ENCODE results near the gene BBX.

Gene BBX
- 137 to 191 reads per million in 2 experiments for total RNA-seq

DNA sequence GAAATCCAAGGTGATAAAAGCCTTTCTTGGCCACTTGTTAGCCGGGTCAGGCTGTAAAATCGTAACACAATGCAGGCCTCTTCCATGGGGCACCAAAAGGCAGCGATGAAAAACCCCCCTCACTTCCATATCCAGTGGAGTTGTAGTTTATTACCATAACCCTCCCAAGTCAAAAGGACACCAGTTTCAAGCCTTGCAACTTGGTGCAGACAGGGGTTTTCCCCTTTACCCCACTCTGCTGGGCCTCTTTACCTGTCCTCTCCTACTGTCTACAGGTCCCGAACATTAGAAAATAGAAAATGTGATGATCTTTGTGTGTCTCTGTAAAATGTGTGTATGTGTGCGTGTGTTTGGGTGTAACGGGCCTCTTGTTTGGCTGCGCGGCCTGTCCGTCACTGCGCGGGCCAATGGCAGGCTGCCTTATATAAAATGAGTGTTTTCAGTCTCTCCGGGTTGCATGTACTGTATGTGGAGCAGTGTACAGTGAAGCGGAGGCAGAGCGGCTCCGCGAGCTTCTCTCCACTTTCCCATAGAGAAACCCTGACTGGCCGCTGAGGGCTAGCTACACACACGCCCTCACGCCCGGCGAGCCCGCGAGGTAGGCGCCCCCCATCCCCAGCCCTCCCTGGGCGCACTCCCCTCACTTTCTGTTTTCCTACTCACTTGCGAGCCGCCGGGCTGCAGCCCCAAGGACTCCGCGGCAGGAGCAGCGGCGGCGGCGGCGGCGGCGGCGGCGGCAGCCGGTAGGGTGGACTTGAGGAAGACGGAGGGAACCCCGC is at the start of gene BBX:
BBX (plus strand) TSS at position 453 of the 779 bp plus-strand sequence. CDS start 187,499 bp downstream, outside the sequence.
- peak; percentile 86 for DNase-seq (ENCODE audit: low read depth)

DNA sequence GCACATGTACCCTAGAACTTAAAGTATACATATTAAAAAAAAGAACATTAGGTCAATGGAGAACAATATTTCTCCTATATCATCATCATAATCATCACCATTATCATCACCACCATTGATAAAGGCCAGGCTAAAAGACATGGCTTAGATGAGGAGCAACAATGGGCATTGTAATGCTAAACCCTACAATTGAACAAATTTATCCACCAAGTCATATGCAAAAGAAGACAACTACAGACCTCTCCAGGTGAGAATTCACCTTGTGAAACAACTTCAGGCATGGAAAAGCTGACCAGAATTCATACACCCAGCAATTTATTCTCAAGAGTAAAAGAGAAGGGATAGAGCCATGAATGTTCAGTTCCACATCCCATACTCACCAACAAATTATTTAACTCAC is 46.3 kb upstream of the BBX start:
- no peak for DNase-seq (ENCODE audit: low read depth)

DNA sequence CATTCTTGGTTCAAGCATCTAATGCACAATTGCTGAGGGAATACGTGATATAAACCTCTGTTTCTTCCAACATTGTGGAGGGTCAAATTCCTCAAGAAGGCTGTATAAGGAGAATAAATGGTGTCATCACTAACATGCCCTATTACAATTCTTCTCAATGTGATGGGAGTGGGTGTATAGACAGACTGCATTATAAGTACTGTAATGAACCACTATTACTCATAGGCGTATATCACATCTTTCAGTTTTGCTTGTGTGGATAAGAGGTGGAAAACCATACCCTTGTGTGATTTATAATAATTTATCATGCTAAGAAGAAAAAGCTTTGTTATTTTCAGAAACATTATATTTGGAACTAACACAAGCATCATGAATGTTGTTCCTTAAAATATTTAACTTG is 35.3 kb upstream of the BBX start:
- DNase-seq (ENCODE audit: low read depth): no peak

DNA sequence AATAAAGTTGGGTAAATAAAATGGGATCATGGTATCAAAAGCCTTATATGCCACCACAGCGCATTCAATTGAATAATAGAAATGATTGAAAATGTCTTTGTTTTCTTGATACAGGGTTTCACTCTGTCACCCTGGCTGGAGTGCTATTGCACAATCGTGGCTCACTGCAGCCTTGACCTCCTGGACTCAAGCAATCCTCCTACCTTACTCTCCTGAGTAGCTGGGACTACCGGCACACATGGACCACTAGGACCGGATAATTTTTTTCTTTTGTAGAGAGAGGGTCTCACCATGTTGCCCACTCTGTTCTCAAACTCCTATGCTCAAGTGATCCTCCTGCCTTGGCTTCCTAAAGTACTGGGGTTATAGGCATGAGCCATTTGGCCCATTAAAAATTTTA is 33.8 kb upstream of the BBX start:
- DNase-seq (ENCODE audit: low read depth): no peak

DNA sequence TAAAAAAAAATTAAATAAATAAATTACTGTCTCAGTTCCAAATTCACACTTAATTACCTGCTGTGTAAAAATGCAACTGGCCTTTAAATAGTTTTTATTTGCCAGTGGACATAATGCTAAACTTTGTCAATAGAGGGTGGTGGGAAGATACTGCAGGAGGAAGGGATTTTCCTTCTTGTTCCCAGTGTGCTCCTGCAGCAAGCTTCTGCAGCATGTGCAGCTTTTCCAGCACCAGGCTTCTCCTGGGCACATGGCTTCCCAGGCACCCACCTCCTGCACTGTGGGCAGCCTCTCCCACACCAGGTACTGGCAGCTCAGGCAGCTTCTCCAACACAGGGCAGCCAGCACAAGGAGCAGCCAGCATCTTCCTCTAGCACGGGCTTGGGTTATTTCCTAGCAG is 29.6 kb upstream of the BBX start:
- no peak for DNase-seq (ENCODE audit: low read depth)

DNA sequence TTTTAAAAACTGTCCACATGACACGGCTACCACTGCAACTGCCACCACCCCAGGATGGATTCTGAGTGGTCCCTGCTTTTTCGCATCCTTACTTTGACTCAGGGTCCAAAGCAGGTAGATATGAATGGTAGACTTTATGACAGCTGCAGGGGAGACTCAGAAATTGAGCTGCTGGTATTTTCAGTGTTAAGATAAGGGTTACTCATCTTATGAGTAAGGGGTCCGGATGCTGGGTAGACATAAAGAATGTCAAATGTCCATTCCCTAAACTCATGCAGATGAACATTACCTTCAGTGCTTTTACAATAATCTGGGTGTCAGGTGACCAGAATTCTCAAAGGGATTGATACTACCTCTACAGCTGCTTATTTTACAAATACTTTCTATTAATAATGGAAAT is 25.9 kb upstream of the BBX start:
- no peak for DNase-seq (ENCODE audit: low read depth)

DNA sequence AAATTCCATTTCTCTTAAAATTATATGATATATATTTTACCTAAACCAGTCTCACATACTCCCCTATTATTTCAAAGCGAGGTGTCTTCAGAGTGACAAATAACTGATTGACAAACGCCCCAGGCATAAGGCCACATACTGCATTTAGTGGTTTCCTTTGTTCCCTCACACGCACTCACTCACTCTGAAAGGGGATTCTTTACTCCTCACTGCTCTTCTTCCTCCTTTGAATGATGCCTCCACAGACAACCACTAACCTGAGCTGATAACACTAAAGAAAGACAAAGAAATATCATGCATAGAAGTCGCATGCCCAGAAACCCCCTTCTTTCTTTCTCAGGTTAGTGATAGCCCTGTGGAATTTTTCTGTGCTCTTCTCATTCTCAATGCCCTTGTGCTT is 24.1 kb upstream of the BBX start:
- no peak for DNase-seq (ENCODE audit: low read depth)

DNA sequence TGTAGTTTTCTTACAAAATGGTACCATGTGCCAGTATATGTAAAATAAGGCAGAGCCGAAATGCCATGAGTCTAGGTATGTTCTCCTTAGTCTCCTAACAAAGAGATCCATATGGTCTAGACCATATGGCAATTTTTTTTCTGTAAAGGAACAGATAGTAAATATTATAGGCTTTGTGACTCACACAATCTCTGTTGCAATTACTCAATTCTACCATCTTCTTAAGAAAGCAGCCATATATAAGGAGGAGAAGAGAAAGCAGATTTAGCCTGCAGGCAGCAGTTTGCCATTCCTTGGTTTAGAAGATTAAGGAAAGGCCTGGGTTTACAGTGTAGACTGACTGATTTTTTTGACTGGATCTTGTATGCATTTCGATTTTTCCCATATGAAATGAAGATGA is 16.3 kb upstream of the BBX start:
- no peak for DNase-seq (ENCODE audit: low read depth)

DNA sequence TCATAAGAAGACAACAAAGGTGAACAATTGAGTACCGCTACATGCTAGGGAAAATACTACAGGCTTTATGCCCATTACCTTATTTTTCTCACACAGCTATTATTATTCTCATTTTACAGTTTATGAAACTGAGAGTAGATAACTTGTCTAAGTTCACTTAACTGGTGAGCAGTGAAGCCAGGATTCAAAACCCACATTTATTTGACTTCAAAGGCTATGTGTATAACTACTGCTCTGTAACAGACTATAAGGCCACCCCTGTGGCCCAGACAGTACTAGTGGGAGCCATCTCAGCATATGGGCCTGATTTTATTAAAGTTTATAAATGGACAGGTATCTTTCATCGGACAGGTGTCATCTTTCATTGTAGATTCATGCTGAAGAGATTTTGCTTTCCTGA is 14.4 kb upstream of the BBX start:
- no peak for DNase-seq (ENCODE audit: low read depth)

DNA sequence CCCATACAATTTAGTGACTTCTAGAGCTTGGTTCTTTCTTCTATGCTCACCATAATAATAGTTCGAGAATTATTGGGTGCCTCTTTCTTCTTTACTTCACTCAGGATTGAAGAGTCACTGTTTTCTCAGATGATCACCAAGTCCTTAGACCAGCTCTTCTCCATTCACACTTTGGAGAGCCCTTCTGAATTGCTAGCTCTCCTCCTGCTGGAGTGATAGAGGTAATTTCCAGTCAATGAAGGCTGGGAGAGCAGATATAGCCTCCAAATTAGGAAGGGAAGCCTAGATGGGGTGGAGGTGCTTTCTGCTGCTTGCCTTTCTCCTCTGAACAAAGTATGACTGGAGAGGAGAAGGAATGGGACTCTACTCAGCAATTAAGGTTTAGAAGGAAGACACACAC is 10.7 kb upstream of the BBX start:
- no peak for DNase-seq (ENCODE audit: low read depth)

DNA sequence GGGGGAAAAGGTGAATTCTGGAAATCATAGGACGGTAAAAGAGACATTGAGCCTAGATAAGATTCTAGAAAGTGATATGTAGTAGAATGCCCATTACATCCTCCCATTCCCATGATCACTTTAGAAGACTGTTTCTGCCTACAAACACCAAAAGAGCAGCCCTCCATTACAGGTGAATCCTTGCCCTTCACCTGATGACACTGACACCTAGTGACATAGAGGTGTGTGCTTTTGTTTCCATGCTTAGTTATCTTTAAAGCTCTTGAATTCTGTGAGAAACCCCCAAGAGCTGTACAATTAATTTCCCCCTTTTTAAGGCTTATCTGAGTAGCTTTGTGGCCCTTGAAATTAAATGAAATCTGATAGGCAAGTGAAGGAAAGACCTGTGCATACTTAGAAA is 8.3 kb upstream of the BBX start:
- no peak for DNase-seq (ENCODE audit: low read depth)

DNA sequence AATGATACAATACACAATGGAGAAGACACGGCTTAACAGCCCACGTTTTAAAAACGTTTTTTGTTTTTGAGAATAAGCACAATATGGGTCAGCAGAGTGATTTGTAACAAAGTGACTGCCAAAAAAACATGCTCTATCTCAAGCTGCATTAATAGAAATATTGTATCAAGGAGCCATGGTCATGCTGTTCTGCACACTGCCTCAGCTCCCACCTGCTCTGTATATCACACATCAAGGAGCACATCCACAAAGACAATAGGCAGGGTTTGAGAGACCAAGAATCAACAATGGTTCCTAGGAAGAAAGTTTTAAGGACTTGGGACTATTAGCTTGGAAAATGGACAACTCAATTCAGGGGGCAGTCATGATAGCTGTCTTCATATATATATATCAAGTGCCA is 6.3 kb upstream of the BBX start:
- DNase-seq (ENCODE audit: low read depth): no peak

DNA sequence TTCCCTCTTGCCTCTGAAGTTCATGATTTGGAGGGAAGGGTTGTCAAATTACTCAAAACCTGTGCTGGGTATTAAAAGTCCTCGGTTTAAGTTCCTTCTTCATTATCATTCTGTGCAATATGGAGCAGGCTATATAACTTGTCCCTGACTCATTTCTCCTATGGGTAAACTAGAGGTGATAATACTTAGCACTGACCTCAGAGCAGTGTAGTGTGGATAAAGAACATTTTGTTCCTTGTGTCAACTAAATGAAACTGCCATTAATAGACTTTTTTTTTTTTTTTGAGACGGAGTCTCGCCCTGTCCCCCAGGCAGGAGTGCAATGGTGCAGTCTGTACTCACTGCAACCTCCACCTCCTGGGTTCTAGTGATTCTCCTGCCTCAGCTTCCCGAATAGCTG is 2.2 kb upstream of the BBX start:
- no peak for DNase-seq (ENCODE audit: low read depth)

DNA sequence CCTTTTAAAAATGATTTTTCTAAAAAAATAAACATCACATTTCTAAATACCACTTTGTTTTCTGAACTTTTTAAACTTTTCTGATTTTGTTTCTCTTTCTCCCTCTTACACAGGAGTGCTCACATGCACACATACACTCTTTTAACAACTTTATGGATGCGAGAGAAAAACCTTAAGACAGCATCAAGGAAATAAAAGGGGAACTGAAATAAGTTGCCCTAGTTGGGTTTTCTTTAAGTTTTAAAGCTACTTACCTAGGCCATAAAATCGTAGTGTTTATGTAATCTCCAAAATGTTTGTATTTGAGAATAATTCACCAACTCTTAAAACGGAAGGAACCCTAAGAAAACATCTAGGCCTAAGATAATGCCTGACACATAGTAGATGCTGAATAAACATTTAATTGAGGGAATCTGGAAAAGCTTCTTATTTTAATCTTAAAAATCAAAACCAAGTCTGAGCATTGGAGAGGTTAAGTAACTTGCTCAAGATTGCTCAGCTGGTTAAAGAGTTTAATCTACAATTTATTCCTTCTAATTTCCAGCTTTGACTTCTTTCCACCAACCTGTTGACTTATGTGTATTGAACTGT is 1.2 kb upstream of the BBX start:
- DNase-seq (ENCODE audit: low read depth): no peak

DNA sequence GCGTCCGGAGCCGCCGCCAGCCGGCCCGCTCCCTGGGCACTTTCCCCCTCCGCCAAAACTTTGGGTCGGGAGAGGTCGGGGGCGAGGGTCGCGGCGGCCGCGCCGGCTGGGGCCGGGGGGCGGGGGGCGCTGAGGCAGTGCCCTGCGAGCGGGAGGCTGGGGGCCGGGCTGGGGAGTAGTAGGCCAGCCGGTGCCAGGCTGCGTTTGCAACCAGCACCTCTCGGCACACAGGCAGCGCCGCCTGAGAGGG is 452 bp downstream of the BBX start:
- no peak for DNase-seq (ENCODE audit: low read depth)

DNA sequence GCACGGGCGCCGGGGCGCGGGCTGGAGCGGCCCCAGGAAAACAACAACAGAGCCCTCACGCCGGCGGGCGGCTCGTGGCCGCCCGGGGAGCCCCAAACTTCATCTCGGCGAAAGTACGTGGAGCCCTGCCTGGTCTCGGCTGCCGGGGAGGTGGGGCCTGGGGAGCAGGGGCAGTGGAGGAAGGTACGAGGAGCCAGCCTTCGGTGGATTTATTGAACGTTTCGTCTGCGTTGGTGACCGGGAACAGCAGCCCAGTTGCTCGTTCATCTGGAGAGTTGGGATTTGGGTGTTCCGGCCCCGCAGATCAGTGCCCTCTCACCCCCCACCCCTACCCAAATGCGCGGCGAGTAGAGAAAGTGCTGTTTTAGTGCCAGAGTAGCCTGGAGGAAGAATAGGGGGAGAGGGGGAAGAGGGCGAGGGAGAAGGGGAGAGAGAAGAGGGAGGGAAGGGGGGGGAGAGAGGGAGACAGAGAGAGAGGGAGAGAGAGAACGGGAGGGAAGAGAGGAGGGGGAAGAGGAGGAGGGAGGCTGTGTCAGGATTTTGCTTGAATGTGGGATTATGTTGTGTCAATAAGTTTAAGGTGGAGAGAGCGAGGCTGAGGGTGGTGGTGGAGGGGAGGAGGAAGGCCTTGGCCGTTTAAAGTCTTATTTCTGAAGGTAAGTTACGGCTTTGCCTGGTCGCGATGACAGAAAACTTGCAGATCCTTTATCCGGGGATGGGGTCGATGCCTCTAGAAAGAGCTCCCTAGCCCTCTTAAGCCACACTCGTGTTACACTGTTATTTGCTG is 970 bp downstream of the BBX start:
- peak; percentile 36 for DNase-seq (ENCODE audit: low read depth)

DNA sequence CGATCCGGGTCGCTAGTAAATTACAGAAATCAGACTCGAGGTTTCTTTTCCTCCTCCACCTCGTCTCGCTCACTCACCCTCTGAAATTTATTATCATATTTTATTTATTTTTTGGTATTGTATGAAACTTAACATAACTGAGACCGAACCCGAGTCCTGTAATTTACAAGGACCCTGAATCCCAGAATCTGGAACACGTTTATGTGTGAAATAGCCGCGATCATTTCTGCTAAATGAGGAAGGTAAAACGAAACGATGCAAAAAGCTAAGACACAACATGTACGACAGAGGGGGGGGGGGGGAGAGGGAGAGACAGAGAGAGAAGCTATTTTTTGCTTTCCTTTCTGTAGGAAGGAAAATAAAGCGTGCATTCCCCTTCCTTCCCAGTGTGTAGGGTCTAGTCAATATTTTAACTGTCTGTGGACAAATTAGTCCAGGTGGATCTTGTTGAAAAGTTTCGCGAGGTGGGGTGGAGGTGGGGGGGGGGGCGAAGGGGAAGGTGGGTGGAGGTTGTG is 1.6 kb downstream of the BBX start:
- no peak for DNase-seq (ENCODE audit: low read depth)

DNA sequence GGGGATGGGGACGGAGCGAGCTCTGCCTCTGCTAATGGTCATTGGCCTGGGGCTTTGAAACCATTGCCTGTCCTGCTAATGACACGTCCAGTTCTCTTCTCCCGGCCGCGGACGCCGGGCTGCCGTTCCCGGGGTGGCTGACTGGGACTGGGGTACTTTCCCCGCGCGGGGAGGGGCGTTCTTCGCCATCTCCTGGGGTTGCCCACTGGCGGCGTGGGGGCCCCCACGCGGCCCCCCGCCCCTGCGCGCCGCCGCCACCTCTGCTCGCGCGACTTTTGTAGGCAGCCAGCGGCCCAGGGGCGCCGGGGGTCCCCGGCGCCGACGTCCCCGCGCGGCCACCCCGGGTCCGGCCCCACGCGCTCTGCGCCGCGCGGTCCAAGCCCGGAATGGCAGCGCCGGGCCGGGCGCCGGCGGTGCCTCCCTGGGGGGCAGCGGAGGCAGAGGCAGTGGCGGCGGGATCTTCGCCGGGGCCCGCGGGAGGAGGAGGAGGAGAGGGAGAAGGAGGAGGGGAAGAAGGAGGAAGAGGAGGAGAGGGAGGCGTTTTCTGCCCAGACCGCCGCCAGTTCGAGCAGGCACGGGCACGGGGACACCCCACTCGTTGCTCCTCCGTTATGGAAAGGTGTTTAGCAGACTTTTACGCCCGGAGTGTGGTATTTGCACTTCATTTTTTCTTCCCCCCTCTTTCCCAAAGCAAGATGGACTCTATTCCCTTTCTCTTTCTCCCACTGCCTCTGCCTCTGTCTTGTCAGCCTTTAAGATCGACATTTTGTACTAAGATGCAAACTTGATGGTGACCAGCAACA is 2.3 kb downstream of the BBX start:
- DNase-seq (ENCODE audit: low read depth): peak; percentile 26

DNA sequence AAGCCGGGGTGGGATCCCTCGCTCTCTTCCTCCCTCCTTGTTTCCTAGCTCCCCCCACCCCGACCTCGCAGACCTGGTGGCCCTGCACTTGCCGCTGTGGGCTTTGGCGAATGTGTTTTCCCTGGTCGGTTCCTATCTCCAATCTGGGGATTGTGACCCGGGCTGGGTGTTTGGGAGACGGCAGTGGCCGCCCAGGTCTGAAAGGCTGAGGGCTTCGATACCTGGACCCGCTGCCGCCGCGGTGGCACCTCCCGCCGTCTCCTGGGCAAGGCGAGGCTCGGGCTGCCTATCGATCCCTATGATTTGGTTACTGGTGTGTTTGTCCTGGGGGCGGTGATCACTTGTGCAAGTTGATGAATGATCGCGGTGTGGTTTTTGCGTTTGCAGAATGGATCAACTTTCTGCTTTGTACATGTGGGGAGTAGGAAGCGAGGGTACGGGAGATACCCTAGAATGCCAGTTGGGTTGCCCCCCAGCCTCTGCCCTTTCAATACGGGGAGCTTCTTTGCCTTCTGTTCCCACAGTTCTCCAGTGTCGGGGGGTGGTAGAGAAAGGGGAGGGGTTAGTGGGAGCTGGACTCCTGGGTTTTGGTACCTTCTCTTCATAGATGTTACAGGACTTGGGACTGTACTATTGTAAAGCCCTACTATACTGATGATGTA is 3.0 kb downstream of the BBX start:
- DNase-seq (ENCODE audit: low read depth): no peak

DNA sequence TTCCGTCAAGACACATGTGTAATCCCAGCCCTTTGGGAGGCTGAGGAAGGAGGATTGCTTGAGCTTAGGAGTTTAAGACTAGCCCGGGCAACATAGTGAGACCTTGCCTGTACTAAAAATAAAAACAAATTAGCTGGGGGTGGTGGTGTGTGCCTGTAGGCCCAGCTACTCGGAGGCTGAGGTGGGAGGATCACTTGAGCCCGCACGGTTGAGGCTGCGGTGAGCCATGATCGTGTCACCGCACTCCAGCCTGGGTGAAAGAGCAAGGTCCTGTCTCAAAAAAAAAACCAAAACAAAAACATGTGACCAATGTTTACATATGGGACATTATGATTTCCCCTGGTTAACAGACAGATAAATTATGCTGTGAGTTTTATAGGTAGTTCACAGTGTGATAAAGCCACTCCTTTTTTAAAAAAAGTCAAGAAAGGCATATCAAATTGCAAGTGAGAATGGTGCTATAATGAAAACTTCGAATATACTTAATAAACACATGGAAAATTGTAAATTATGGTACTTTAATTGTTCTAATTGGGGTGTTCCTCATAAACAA is 9.2 kb downstream of the BBX start:
- no peak for DNase-seq (ENCODE audit: low read depth)

DNA sequence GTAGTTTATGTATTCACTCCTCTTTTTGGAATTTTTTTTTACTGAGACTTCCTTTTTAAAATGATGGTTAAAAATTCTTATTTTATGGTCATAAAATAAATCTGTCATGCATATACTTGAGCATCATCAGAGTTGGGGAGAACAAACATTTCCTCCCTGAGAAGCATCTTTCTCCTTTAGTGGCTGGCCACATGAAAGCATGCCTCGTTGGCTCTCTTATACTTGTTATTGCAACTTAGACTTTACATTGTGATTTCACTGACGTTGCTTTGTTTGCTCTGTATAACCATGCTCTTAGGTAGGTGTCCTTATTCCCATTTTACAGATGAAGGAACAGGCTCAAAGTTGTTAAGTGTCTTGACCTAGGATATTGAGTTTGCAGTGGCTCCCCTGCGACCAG is 18.1 kb downstream of the BBX start:
- no peak for DNase-seq (ENCODE audit: low read depth)

DNA sequence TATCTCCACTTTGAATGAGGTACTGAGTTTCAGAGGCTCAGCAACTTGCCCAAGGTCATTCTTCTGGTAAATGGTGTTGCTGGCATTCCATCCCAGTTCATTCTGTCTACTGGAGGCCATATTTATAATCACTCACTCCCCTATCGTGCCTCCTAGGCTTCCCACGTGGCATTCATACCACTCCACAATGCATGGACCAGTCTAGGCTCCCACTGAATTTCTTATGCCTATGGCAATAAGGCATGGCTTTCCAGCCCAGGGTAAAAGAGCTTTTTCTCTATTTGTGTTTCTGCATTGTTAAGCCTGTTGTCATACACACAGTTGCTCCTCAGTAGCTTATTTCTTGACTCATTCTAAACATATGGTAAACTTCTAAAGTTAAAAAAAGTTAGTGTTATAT is 19.9 kb downstream of the BBX start:
- DNase-seq (ENCODE audit: low read depth): no peak

Data from T follicular helper cell (primary cell).